ENCODE results near the gene MYL4. TPM values are rescaled to one million over a fixed set of nuclear protein-coding genes. Genes with fewer than 3 reads are reported as not detected.
"Not testable (repeated sequence)": the region's sequence is repeated elsewhere in the genome, so short reads cannot be mapped to it uniquely, and the experiment has no call there.

MYL4 gene
- total RNA-seq, 1 experiment from 2014 or later = not detected

DNA sequence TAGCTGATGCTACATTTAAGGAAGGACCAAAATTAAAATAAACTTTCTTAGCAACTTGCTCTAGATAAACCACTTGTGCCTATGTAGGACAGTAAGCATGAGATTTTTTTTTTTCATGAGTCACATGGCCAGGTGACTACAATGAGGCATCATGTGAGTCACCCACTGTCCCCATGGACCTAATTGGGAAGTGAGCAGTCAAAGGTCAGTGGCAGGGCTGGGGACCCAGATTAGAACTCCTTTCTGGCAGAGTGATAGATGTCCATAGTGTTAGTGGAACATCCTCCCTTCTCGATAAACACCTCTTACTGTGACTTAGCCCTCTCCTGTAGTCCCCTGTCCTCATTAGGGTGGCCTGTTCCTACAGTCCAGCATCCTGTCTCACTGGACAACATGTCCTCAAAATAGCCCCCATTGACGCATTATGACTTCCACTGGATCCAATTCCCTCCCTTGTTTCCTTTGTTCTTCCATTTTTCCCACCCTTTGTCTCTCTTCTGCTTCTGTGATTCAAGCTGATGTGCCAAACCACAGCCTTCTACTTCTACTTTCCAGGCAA is 56.9 kb downstream of the MYL4 start:
- ChIA-PET POLR2A (ENCODE audit: low non-redundant PET) (no interaction called here), CTCF (no interaction called here)
- Histone ChIP-seq H3K27me3 (replicated peaks; ENCODE audit: insufficient read depth, low read depth, low read length, poor library complexity) (no peaks in the 10 kb centered on the region), H3K9me3 (ENCODE audit: low read depth, low read length, poor library complexity, severe bottlenecking) (no peaks in the 10 kb centered on the region), H3K36me3 (ENCODE audit: insufficient read depth, low read length, poor library complexity, severe bottlenecking) (no peaks in the 10 kb centered on the region), H3K27ac (ENCODE audit: low read depth, low read length, poor library complexity, severe bottlenecking) (no peak overlapping the region), H3K4me1 (ENCODE audit: insufficient read depth, low read length, poor library complexity, severe bottlenecking) (no peaks in the 10 kb centered on the region), H3K4me3 (ENCODE audit: low read depth, low read length, poor library complexity, severe bottlenecking) (no peak overlapping the region)
- no peak for DNase-seq (ENCODE audit: low spot score)
- TF ChIP-seq, protein P1, sequence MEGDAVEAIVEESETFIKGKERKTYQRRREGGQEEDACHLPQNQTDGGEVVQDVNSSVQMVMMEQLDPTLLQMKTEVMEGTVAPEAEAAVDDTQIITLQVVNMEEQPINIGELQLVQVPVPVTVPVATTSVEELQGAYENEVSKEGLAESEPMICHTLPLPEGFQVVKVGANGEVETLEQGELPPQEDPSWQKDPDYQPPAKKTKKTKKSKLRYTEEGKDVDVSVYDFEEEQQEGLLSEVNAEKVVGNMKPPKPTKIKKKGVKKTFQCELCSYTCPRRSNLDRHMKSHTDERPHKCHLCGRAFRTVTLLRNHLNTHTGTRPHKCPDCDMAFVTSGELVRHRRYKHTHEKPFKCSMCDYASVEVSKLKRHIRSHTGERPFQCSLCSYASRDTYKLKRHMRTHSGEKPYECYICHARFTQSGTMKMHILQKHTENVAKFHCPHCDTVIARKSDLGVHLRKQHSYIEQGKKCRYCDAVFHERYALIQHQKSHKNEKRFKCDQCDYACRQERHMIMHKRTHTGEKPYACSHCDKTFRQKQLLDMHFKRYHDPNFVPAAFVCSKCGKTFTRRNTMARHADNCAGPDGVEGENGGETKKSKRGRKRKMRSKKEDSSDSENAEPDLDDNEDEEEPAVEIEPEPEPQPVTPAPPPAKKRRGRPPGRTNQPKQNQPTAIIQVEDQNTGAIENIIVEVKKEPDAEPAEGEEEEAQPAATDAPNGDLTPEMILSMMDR (conservative IDR thresholded peaks at IDR 0.05; ENCODE audit: low read depth, low read length) = no peak
- no peak for TF ChIP-seq EZH2 (IDR thresholded peaks at IDR 0.05; ENCODE audit: borderline replicate concordance, low read depth, low read length, poor library complexity, severe bottlenecking)
- intact Hi-C loops (cut with micrococcal nuclease; ENCODE audit: unreplicated experiment) = no loop called here
- no TSS peak for BruUV-seq (replicated peaks)

DNA sequence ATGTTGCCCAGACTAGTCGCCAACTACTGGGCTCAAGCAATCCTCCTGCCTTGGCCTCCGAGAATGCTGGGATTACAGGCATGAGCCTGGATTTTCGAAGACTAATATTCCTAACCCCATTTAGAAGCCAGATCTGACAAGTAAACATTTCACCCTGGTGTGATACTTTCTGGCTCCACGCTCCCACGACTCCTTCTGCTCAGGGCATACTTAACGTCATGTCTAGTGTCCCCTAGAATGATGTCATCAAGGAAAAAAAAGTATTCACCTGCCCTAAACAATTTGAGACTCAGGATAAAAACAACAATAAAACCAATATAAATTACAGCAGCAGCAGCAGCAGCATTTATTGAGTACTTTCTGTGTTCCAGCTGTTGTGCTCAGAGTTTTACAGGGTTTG is 57.6 kb downstream of the MYL4 start:
- BruUV-seq (replicated peaks) = no TSS peak
- no peak for DNase-seq (ENCODE audit: low spot score)
- no peaks in the 10 kb centered on the region for H3K27me3 ChIP-seq (replicated peaks; ENCODE audit: insufficient read depth, low read depth, low read length, poor library complexity)
- POLR2A ChIA-PET (ENCODE audit: low non-redundant PET) = interaction anchor here (0.6 kb wide), 1 partner anchor 309 kb away, joined by 4 read pairs; no protein-coding TSS in a partner anchor
- no peak overlapping the region for H3K27ac ChIP-seq (ENCODE audit: low read depth, low read length, poor library complexity, severe bottlenecking)
- CTCF ChIA-PET = no interaction called here
- H3K36me3 ChIP-seq (ENCODE audit: insufficient read depth, low read length, poor library complexity, severe bottlenecking) = no peaks in the 10 kb centered on the region
- intact Hi-C loops (cut with micrococcal nuclease; ENCODE audit: unreplicated experiment) = no loop called here
- H3K9me3 ChIP-seq (ENCODE audit: low read depth, low read length, poor library complexity, severe bottlenecking) = no peaks in the 10 kb centered on the region
- no peaks in the 10 kb centered on the region for H3K4me1 ChIP-seq (ENCODE audit: insufficient read depth, low read length, poor library complexity, severe bottlenecking)
- H3K4me3 ChIP-seq (ENCODE audit: low read depth, low read length, poor library complexity, severe bottlenecking) = no peak overlapping the region
- TF ChIP-seq EZH2 (IDR thresholded peaks at IDR 0.05; ENCODE audit: borderline replicate concordance, low read depth, low read length, poor library complexity, severe bottlenecking) = no peak
- TF ChIP-seq, protein P1 (conservative IDR thresholded peaks at IDR 0.05; ENCODE audit: low read depth, low read length) = no peak

DNA sequence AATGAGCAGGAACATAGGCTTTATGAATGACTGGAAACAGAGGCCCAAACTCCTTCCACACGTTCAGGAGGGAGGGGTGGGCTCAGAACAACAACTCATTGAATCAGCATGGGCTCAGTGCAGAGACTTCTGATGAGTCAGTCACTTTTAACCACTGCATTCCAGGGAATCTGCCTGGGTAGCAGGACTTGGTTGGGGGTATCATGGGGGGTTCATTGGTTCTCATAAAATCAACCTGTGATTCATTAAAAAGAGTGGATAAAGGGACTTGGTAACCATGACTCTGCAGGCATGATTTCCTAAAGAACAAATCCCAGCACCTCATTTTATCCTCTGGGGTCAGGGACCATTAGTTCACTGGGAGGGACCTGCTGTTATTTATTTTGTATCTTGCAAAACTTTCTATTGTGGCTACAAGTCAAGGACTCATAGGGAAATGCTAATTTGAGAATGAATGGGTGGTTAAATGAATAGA is 58.2 kb downstream of the MYL4 start:
- intact Hi-C loops (cut with micrococcal nuclease; ENCODE audit: unreplicated experiment) = no loop called here
- no peak for DNase-seq (ENCODE audit: low spot score)
- BruUV-seq (replicated peaks) = no TSS peak
- H3K4me1 ChIP-seq (ENCODE audit: insufficient read depth, low read length, poor library complexity, severe bottlenecking) = no peaks in the 10 kb centered on the region
- no peak overlapping the region for H3K27ac ChIP-seq (ENCODE audit: low read depth, low read length, poor library complexity, severe bottlenecking)
- H3K27me3 ChIP-seq (replicated peaks; ENCODE audit: insufficient read depth, low read depth, low read length, poor library complexity) = no peaks in the 10 kb centered on the region
- TF ChIP-seq, protein P1 (conservative IDR thresholded peaks at IDR 0.05; ENCODE audit: low read depth, low read length) = no peak
- TF ChIP-seq EZH2 (IDR thresholded peaks at IDR 0.05; ENCODE audit: borderline replicate concordance, low read depth, low read length, poor library complexity, severe bottlenecking) = no peak
- H3K36me3 ChIP-seq (ENCODE audit: insufficient read depth, low read length, poor library complexity, severe bottlenecking) = no peaks in the 10 kb centered on the region
- ChIA-PET POLR2A (ENCODE audit: low non-redundant PET) (no interaction called here), CTCF (no interaction called here)
- H3K9me3 ChIP-seq (ENCODE audit: low read depth, low read length, poor library complexity, severe bottlenecking) = no peaks in the 10 kb centered on the region
- no peak overlapping the region for H3K4me3 ChIP-seq (ENCODE audit: low read depth, low read length, poor library complexity, severe bottlenecking)

DNA sequence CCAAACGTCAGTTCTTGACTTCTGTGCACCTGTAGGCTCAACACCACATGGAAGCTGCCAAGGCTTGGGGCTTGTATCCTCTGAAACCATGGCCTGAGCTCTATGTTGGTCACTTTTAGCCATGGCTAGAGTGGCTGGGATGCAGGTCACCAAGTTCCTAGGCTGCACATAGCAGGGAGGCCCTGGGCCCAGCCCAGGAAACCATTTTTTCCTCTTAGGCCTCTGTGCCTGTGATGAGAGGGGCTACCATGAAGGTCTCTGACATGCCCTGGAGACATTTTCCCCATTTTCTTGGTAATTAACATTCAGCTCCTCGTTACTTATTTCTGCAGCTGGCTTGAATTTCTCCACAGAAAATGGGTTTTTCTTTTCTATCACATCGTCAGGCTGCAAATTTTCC is 59.8 kb downstream of the MYL4 start:
- intact Hi-C loops (cut with micrococcal nuclease; ENCODE audit: unreplicated experiment); H3K4me1 ChIP-seq (ENCODE audit: insufficient read depth, low read length, poor library complexity, severe bottlenecking); H3K9me3 ChIP-seq (ENCODE audit: low read depth, low read length, poor library complexity, severe bottlenecking); H3K27ac ChIP-seq (ENCODE audit: low read depth, low read length, poor library complexity, severe bottlenecking); H3K27me3 ChIP-seq (replicated peaks; ENCODE audit: insufficient read depth, low read depth, low read length, poor library complexity); H3K4me3 ChIP-seq (ENCODE audit: low read depth, low read length, poor library complexity, severe bottlenecking); CTCF ChIA-PET; BruUV-seq (replicated peaks); DNase-seq (ENCODE audit: low spot score); H3K36me3 ChIP-seq (ENCODE audit: insufficient read depth, low read length, poor library complexity, severe bottlenecking); POLR2A ChIA-PET (ENCODE audit: low non-redundant PET): not testable (repeated sequence)

DNA sequence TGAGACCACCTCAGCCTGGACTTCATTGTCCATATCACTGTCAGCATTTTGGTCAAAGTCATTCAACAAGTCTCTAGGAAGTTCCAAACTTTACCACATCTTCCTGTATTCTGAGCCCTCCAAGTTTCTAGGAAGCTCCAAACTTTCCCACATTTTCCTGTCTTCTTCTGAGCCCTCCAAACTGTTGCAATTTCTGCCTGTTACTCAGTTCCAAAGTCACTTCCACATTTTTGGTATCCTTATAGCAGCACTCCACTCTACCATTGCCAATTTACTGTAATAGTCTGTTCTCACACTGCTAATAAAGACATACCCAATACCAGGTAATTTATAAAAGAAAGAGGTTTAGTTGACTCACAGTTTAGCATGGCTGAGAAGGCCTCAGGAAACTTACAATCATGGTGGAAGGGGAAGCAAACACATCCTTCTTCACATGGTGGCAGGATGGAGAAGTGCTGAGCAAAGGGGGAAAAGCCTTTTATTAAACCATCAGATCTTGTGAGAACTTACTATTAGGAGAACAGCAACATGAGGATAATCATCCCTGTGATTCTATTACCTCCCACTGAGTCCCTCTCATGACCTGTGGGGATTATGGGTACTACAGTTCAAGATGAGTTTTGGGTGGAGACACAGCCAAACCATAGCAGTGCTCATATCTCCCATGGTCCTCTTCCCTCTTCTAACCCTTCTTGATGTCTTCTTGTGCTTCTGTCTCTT is 60.6 kb downstream of the MYL4 start:
- intact Hi-C loops (cut with micrococcal nuclease; ENCODE audit: unreplicated experiment); CTCF ChIA-PET; H3K9me3 ChIP-seq (ENCODE audit: low read depth, low read length, poor library complexity, severe bottlenecking); H3K27me3 ChIP-seq (replicated peaks; ENCODE audit: insufficient read depth, low read depth, low read length, poor library complexity); H3K36me3 ChIP-seq (ENCODE audit: insufficient read depth, low read length, poor library complexity, severe bottlenecking); BruUV-seq (replicated peaks); H3K4me1 ChIP-seq (ENCODE audit: insufficient read depth, low read length, poor library complexity, severe bottlenecking); POLR2A ChIA-PET (ENCODE audit: low non-redundant PET); DNase-seq (ENCODE audit: low spot score); H3K4me3 ChIP-seq (ENCODE audit: low read depth, low read length, poor library complexity, severe bottlenecking); H3K27ac ChIP-seq (ENCODE audit: low read depth, low read length, poor library complexity, severe bottlenecking): not testable (repeated sequence)

Measured in A673 (cell line).